Large intestine (tissue), 3 donors: Measurements from ENCODE around the gene ZP3. TPM values are rescaled to one million over a fixed set of nuclear protein-coding genes. Genes with fewer than 3 reads are reported as not detected.
"Not testable (repeated sequence)": the region's sequence is repeated elsewhere in the genome, so short reads cannot be mapped to it uniquely, and the experiment has no call there.

Source experiments
- DNase-seq, 2 donors: peaks; one replicate each; pipeline versions ENCODE4 v3.0.0 to v3.0.0-alpha.2; 2013
- H3K27ac ChIP-seq: one replicate; pipeline ENCODE4 v1.5.1; 2013; ENCODE audit warnings: low read length
- H3K27me3 ChIP-seq: 2 replicates; pipeline ENCODE4 v1.6.1; 2013; ENCODE audit warnings: low read length; ENCODE audit not compliant: control insufficient read depth, insufficient read depth
- H3K36me3 ChIP-seq: 2 replicates; pipeline ENCODE4 v1.6.1; 2013; ENCODE audit warnings: low read length; ENCODE audit not compliant: control insufficient read depth, insufficient read depth
- H3K4me1 ChIP-seq: one replicate; pipeline ENCODE4 v1.6.1; 2013; ENCODE audit warnings: low read length; ENCODE audit not compliant: control insufficient read depth, insufficient read depth
- H3K4me3 ChIP-seq: one replicate; pipeline ENCODE4 v1.5.1; 2013; ENCODE audit warnings: low read length
- H3K9me3 ChIP-seq: one replicate; pipeline ENCODE4 v1.6.1; 2013; ENCODE audit warnings: mild to moderate bottlenecking, low read depth, low read length, moderate library complexity; ENCODE audit not compliant: control insufficient read depth
- WGBS: methylation state at CpG from one replicate; pipeline ENCODE4 v1.1.5; 2013; ENCODE audit warnings: low lambda C conversion rate; ENCODE audit not compliant: insufficient coverage; 5-methylcytosine and 5-hydroxymethylcytosine counted together
- polyA plus RNA-seq: library from polyadenylated mRNA; unstranded; fragments of 120-200 nt; gene quantifications from one replicate; pipeline ENCODE4 v1.2.1, GENCODE V29; 2013

ZP3 gene
- polyA plus RNA-seq, 1 donor = 2.9 TPM

DNA sequence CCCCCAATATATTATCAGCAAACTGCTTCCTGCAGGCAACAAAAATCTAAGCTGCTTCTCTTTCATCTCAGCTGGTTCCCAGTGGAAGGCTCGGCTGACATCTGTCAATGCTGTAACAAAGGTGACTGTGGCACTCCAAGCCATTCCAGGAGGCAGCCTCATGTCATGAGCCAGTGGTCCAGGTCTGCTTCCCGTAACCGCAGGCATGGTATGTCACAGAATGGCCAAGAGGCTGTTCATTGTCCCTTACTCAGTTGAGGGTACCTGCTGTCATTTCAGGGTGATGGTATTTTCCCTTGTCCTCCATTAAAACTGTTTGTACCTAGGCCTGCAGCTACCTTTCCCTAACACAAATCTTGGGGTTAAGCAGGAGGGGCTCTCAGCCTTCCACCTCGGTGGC lies 15.7 kb downstream of the ZP3 start:
- H3K4me1 ChIP-seq, H3K27ac ChIP-seq, H3K27me3 ChIP-seq, H3K36me3 ChIP-seq, H3K9me3 ChIP-seq, H3K4me3 ChIP-seq, DNase-seq: not testable (repeated sequence)
- no CpG with 5 or more reads among the region's 4 CpGs for WGBS

GRCh38 chr7:76441792-76442191 lies 17.0 kb downstream of the ZP3 start:
- not testable (repeated sequence) for H3K27ac ChIP-seq, H3K36me3 ChIP-seq, H3K27me3 ChIP-seq, H3K4me3 ChIP-seq, H3K9me3 ChIP-seq, DNase-seq, H3K4me1 ChIP-seq
- WGBS = no CpG with 5 or more reads among the region's 10 CpGs

DNA sequence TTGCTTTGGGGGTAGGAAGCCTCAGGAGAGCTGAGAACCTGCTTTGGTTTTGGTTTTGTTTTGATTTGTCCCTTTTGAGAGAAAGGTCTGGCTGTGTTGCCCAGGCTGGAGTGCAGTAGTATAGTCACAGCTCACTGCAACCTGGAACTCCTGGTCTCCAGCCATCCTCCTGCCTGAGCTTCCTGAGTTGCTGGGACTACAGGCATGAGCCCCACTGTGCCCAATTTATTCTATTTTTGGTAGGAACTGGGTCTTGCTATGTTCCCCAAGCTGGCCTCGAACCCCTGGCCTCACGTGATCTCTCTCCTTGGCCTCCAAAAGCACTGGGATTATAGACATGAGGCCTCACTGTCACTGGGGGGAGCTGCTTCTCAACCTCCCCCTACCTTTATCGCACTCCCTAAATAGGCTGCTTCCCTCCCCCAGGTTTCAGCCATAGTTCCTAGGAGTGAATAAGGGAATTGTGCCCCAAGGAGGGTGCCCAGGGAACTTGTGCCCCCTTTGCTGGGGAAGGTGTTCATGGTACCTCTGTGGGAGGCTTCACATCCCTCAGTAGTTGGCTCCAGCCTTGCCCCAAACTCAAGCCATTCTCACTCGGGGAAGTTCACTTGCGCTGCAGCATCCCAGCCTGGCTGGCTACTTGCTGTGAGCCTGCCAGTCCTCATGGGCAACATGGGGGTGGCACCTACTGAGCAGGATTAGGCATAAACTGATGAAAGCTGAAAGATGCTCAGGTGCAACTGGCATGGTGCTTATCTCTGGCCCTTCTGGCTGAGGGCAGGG lies 18.1 kb downstream of the ZP3 start:
- H3K36me3 ChIP-seq = not testable (repeated sequence)
- WGBS = no CpG with 5 or more reads among the region's 5 CpGs

GRCh38 chr7:76443846-76444245 lies 19.1 kb downstream of the ZP3 start:
- DNase-seq, H3K4me3 ChIP-seq: not testable (repeated sequence)
- WGBS = no CpG with 5 or more reads among the region's 12 CpGs

More for the DNA sequence above, 18.1 kb downstream of the ZP3 start:
- not testable (repeated sequence) for DNase-seq, H3K4me3 ChIP-seq, H3K27me3 ChIP-seq, H3K9me3 ChIP-seq, H3K27ac ChIP-seq, H3K4me1 ChIP-seq

GRCh38 chr7:76445577-76446008 lies 20.8 kb downstream of the ZP3 start:
- DNase-seq = peak; percentile 32 to 66
- not testable (repeated sequence) for H3K4me3 ChIP-seq, H3K4me1 ChIP-seq, H3K9me3 ChIP-seq, H3K36me3 ChIP-seq, H3K27me3 ChIP-seq
- no CpG with 5 or more reads among the region's 5 CpGs for WGBS
- H3K27ac ChIP-seq = peak overlapping the region; percentile 75

More at GRCh38 chr7:76443846-76444245, 19.1 kb downstream of the ZP3 start:
- H3K27ac ChIP-seq, H3K27me3 ChIP-seq, H3K9me3 ChIP-seq, H3K36me3 ChIP-seq, H3K4me1 ChIP-seq: not testable (repeated sequence)

- H3K27me3 ChIP-seq, H3K9me3 ChIP-seq, H3K36me3 ChIP-seq, DNase-seq, H3K27ac ChIP-seq, H3K4me1 ChIP-seq, H3K4me3 ChIP-seq: not testable (repeated sequence)
- no CpG with 5 or more reads among the region's 4 CpGs for WGBS
Observed at GRCh38 chr7:76457017-76457416, 32.3 kb downstream of the ZP3 start.

DNA sequence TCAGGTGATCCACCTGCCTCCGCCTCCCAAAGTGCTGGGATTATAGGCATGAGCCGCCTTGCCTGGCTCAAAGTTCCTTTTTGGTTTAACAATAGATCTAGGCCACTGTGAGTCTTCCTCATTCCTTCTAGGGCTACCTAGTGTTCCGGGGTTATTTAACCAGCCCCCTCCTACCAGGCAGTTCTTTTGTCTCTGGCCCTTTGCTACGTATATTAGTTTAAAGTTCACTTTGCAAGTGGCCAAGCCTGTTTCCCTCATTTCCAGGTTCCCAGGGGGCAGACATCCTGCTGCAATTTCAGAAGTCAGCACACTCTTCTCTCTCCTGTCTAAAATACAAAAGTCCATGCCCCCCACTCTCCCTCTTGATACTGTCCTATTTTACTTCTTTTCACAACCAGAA lies 33.8 kb downstream of the ZP3 start:
- H3K36me3 ChIP-seq, H3K9me3 ChIP-seq, H3K27me3 ChIP-seq, H3K4me1 ChIP-seq, H3K4me3 ChIP-seq, H3K27ac ChIP-seq, DNase-seq: not testable (repeated sequence)
- no CpG with 5 or more reads among the region's 4 CpGs for WGBS

DNA sequence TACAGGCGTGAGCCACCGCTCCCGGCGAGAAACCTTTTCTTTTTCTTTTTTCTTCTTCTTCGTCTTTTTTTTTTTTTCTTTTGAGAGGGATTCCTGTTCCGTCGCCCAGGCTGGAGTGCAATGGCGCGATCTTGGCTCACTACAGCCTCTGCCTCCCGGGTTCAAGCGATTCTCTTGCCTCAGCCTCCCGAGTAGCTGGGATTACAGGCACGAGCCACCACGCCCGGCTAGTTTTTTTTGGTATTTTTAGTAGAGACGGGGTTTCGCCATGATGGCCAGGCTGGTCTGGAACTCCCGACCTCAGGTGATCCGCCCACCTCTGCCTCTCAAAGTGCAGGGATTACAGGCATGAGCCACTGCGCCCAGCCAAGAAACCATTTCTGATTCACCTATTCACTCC lies 36.0 kb downstream of the ZP3 start:
- no CpG with 5 or more reads among the region's 20 CpGs for whole genome bisulfite sequencing
- not testable (repeated sequence) for H3K36me3 ChIP-seq, H3K27ac ChIP-seq, H3K4me1 ChIP-seq, H3K27me3 ChIP-seq, H3K9me3 ChIP-seq, H3K4me3 ChIP-seq, DNase-seq

DNA sequence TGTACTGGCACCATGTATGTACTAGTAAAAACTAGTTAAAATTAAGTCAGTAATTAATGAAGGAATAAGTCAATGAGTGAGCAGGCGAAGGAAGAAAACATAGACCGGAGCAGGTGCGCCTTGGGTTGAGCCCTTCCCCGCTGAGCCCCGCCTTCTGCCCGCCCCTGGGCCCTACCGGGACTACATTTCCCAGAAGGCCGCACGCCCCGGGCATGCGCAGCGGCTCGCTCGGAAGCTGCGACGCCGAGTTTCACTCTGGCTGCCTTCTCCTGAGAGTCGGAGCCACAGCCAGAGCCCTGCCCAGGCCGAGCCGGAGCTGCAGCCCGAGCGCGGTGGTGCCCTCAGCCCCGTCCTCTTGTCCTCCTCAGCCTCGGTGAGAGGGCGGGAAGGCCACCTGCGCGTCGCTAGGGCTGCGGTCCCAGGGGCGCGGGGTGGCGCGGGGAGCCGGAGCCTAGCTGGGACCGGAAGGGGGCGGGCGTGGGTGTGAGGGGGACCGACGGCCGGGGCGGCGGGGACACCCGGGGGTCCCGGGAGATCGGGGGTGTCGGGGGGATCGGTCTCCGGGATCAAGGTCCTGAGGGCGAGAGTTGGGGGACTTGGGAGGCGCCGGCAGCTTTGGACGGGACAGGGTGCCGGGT lies 36.8 kb downstream of the ZP3 start, which contains the start of gene DTX2:
TSS of gene DTX2 (plus strand) at position 246 of the 638 bp plus-strand sequence. CDS start 18,801 bp downstream, outside the sequence.
- not testable (repeated sequence) for DNase-seq, H3K4me1 ChIP-seq
- WGBS = no CpG with 5 or more reads among the region's 54 CpGs

GRCh38 chr7:76462271-76462882 lies 37.6 kb downstream of the ZP3 start:
- WGBS = no CpG with 5 or more reads among the region's 17 CpGs
- H3K36me3 ChIP-seq, H3K27me3 ChIP-seq, H3K9me3 ChIP-seq, H3K4me3 ChIP-seq, H3K4me1 ChIP-seq, H3K27ac ChIP-seq, DNase-seq: not testable (repeated sequence)

More for the DNA sequence above, 36.8 kb downstream of the ZP3 start, which contains the start of gene DTX2:
- H3K9me3 ChIP-seq, H3K27me3 ChIP-seq, H3K27ac ChIP-seq, H3K36me3 ChIP-seq: not testable (repeated sequence)
- H3K4me3 ChIP-seq = peak within 1 kb of the TSS; percentile 39
